Astrocyte (in vitro differentiated cells and primary cell): Measurements from ENCODE around the gene ZMYND11. TPM values are rescaled to one million over a fixed set of nuclear protein-coding genes. Genes with fewer than 3 reads are reported as not detected.

ENCODE experiments used
- DNase-seq: peaks from one replicate; pipeline ENCODE4 v3.0.0-alpha.2; 2010; ENCODE audit warnings: low read depth
- FAIRE-seq: peaks from 2 replicates; lab custom pipeline; 2011; peaks lifted over from hg19 to GRCh38; lab: Jason Lieb, UNC
- H2AFZ ChIP-seq: 2 replicates; pipeline ENCODE4 v1.6.0; 2012; ENCODE audit warnings: low read depth, low read length, inconsistent platforms
- H3K27ac ChIP-seq: 2 replicates; pipeline ENCODE4 v1.5.1; 2011; ENCODE audit warnings: low read depth, low read length, inconsistent platforms
- H3K27me3 ChIP-seq: 2 replicates; pipeline ENCODE4 v1.6.0; 2011; ENCODE audit warnings: low read length, inconsistent platforms; ENCODE audit not compliant: insufficient read depth
- H3K36me3 ChIP-seq: 2 replicates; pipeline ENCODE4 v1.5.1; 2011; ENCODE audit warnings: low read length, inconsistent platforms; ENCODE audit not compliant: insufficient read depth
- H3K4me1 ChIP-seq: 2 replicates; pipeline ENCODE4 v1.5.1; 2011; ENCODE audit warnings: low read length, inconsistent platforms; ENCODE audit not compliant: insufficient read depth
- H3K4me2 ChIP-seq: 2 replicates; pipeline ENCODE4 v1.6.0; 2012; ENCODE audit warnings: low read length, inconsistent platforms
- H3K4me3 ChIP-seq: 2 replicates; pipeline ENCODE4 v1.5.1; 2011; ENCODE audit warnings: low read depth, mild to moderate bottlenecking, low read length, inconsistent platforms; ENCODE audit not compliant: insufficient read depth
- H3K79me2 ChIP-seq: 2 replicates; pipeline ENCODE4 v1.6.0; 2012; ENCODE audit warnings: mild to moderate bottlenecking, low read length, inconsistent platforms; ENCODE audit not compliant: insufficient read depth
- H3K9ac ChIP-seq: 2 replicates; pipeline ENCODE4 v1.6.0; 2012; ENCODE audit warnings: mild to moderate bottlenecking, low read length, inconsistent platforms
- H3K9me3 ChIP-seq: 2 replicates; pipeline ENCODE4 v1.5.1; 2012; ENCODE audit warnings: low read depth, mild to moderate bottlenecking, low read length, inconsistent platforms; ENCODE audit not compliant: insufficient read depth
- H4K20me1 ChIP-seq: 2 replicates; pipeline ENCODE4 v1.6.0; 2012; ENCODE audit warnings: low read length, inconsistent platforms; ENCODE audit not compliant: insufficient read depth
- H3K27ac Mint-ChIP-seq: one replicate; pipeline ENCODE4 v1.8.0; 2021; ENCODE audit warnings: mild to moderate bottlenecking, mixed read lengths; ENCODE audit not compliant: unreplicated experiment
- H3K27me3 Mint-ChIP-seq: one replicate; pipeline ENCODE4 v1.8.0; 2021; ENCODE audit warnings: low read depth, mixed read lengths; ENCODE audit not compliant: unreplicated experiment
- H3K36me3 Mint-ChIP-seq: one replicate; pipeline ENCODE4 v1.8.0; 2021; ENCODE audit warnings: low read depth, mixed read lengths; ENCODE audit not compliant: unreplicated experiment
- H3K4me1 Mint-ChIP-seq: one replicate; pipeline ENCODE4 v1.8.0; 2021; ENCODE audit warnings: low read depth, mixed read lengths; ENCODE audit not compliant: unreplicated experiment
- H3K4me3 Mint-ChIP-seq: one replicate; pipeline ENCODE4 v1.8.0; 2021; ENCODE audit warnings: mild to moderate bottlenecking, moderate library complexity, mixed read lengths; ENCODE audit not compliant: unreplicated experiment
- H3K9me3 Mint-ChIP-seq: one replicate; pipeline ENCODE4 v1.8.0; 2021; ENCODE audit warnings: mild to moderate bottlenecking, mixed read lengths; ENCODE audit not compliant: unreplicated experiment
- CTCF ChIP-seq: IDR thresholded peaks from 2 replicates; pipeline ENCODE4 v1.5.1; 2011; ENCODE audit warnings: low read depth, mild to moderate bottlenecking, inconsistent platforms, low read length, moderate library complexity; ENCODE audit not compliant: insufficient read depth
- EZH2 ChIP-seq: IDR thresholded peaks from 2 replicates; pipeline ENCODE4 v1.6.1; 2012; ENCODE audit warnings: mild to moderate bottlenecking, low read length, inconsistent platforms; ENCODE audit not compliant: insufficient read depth
- total RNA-seq: library from RNA; stranded (reverse); gene quantifications from 2 replicates; pipeline ENCODE4 v1.2.1, GENCODE V29; 2021

Gene ZMYND11
- total RNA-seq, 1 donor from 2014 or later, result 37.9 TPM

DNA sequence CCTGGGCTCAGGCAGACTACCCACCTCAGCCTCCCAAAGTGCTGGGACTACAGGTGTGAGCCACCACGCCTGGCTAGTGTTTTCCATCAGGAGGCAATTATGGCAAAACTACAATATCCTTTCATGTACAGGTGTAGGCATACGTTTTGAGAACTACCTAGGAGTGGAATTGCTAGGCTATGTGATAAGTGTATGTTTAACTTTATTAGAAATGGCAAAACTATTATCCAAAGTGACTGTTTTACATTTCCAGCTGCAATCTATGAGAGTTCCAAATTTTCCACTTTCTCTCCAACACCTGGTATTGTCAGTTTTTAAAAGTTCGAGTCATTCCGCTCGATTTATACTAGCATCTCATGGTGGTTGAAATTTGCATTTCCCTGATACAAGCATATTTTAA lies 59.0 kb downstream of the ZMYND11 start:
- Histone ChIP-seq H3K4me3 (no peak overlapping the region), H3K79me2 (peaks cover 26% of the 10 kb centered on the region), H3K4me1 (peaks cover 15% of the 10 kb centered on the region), H2AFZ (no peak overlapping the region), H3K9ac (no peak overlapping the region), H3K27me3 (no peaks in the 10 kb centered on the region), H4K20me1 (peaks cover 9% of the 10 kb centered on the region), H3K9me3 (no peaks in the 10 kb centered on the region), H3K36me3 (no peaks in the 10 kb centered on the region), H3K4me2 (no peak overlapping the region), H3K27ac (no peak overlapping the region)
- FAIRE-seq (no peak), DNase-seq (no peak)
- Mint-ChIP-seq H3K4me1 (peaks cover 2% of the 10 kb centered on the region), H3K27me3 (no peaks in the 10 kb centered on the region), H3K36me3 (no peaks in the 10 kb centered on the region), H3K27ac (no peak overlapping the region), H3K4me3 (no peak overlapping the region), H3K9me3 (no peaks in the 10 kb centered on the region)
- no peak for TF ChIP-seq CTCF
- no peak for TF ChIP-seq EZH2

- no peak overlapping the region for H3K27ac ChIP-seq
- no peaks in the 10 kb centered on the region for H3K36me3 ChIP-seq
- no peaks in the 10 kb centered on the region for H3K27me3 ChIP-seq
- no peak for FAIRE-seq
- peaks cover 7% of the 10 kb centered on the region for H3K4me1 ChIP-seq
- no peak for TF ChIP-seq EZH2
- TF ChIP-seq CTCF, result no peak
- H3K4me3 ChIP-seq, result no peak overlapping the region
- no peak overlapping the region for H3K4me3 Mint-ChIP-seq
- peaks cover 11% of the 10 kb centered on the region for H3K4me1 Mint-ChIP-seq
- H2AFZ ChIP-seq, result no peak overlapping the region
- H3K27ac Mint-ChIP-seq, result no peak overlapping the region
- no peaks in the 10 kb centered on the region for H3K9me3 Mint-ChIP-seq
- peaks cover 15% of the 10 kb centered on the region for H3K79me2 ChIP-seq
- no peak overlapping the region for H3K9ac ChIP-seq
- H3K9me3 ChIP-seq, result no peaks in the 10 kb centered on the region
- no peaks in the 10 kb centered on the region for H3K36me3 Mint-ChIP-seq
- H3K4me2 ChIP-seq, result no peak overlapping the region
- DNase-seq, result peak; percentile 29
- no peaks in the 10 kb centered on the region for H4K20me1 ChIP-seq
- H3K27me3 Mint-ChIP-seq, result no peaks in the 10 kb centered on the region
Observed at GRCh38 chr10:200405-200804, 65.2 kb downstream of the ZMYND11 start.

DNA sequence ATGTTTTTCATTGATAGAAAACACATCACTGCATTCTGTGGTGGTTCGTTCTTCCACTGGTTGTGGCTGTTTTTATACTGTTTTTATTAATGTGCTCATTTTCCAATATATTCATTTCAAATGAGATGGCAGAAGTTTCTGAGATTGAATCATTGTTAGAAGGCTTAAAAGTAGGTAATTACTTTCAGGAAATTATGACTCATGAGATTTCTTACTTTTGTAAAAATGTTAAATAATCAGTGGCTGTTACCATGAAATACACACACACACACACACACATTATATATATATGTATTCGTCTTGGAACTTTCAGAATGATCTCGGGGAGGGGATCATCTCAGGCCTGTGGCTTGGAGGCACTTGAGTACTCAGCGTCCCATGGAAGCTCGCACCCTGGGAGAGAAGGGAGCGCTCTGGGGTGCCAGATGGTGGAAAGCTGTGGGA lies 66.1 kb downstream of the ZMYND11 start:
- peaks cover 16% of the 10 kb centered on the region for H3K79me2 ChIP-seq
- H3K9me3 ChIP-seq, result no peaks in the 10 kb centered on the region
- no peak overlapping the region for H3K4me3 ChIP-seq
- no peaks in the 10 kb centered on the region for H3K27me3 ChIP-seq
- no peak for TF ChIP-seq CTCF
- Mint-ChIP-seq H3K4me3 (no peak overlapping the region), H3K36me3 (no peaks in the 10 kb centered on the region), H3K4me1 (peaks cover 11% of the 10 kb centered on the region), H3K27ac (no peak overlapping the region), H3K9me3 (no peaks in the 10 kb centered on the region), H3K27me3 (no peaks in the 10 kb centered on the region)
- FAIRE-seq (peak; percentile 87), DNase-seq (peak; percentile 75)
- peak overlapping the region; percentile 42 for H3K27ac ChIP-seq
- peak overlapping the region; percentile 16 for H3K4me2 ChIP-seq
- no peak overlapping the region for H3K9ac ChIP-seq
- no peaks in the 10 kb centered on the region for H3K36me3 ChIP-seq
- no peaks in the 10 kb centered on the region for H4K20me1 ChIP-seq
- H3K4me1 ChIP-seq, result peaks cover 7% of the 10 kb centered on the region
- H2AFZ ChIP-seq, result no peak overlapping the region
